Upper lobe of right lung (tissue), 1 donor: ENCODE results near the gene NDP. TPM values are rescaled to one million over a fixed set of nuclear protein-coding genes. Genes with fewer than 3 reads are reported as not detected.
"Not testable (repeated sequence)": the region's sequence is repeated elsewhere in the genome, so short reads cannot be mapped to it uniquely, and the experiment has no call there.

Source experiments
- ATAC-seq: fragments of 200-7000 bp; cut with Tn5 transposase; one replicate; pipeline ENCODE4 v1.9.1; 2020; ENCODE audit warnings: mild to moderate bottlenecking, moderate library complexity
- DNase-seq: peaks from one replicate; pipeline ENCODE4 v3.0.0-alpha.2; 2020
- H3K27ac ChIP-seq: fragments of 200-600 bp; one replicate; pipeline ENCODE4 v1.8.0; 2022
- H3K27me3 ChIP-seq: fragments of 200-600 bp; one replicate; pipeline ENCODE4 v1.8.0; 2022; ENCODE audit warnings: mild to moderate bottlenecking
- H3K36me3 ChIP-seq: fragments of 200-600 bp; one replicate; pipeline ENCODE4 v1.8.0; 2022
- H3K4me1 ChIP-seq: fragments of 200-600 bp; one replicate; pipeline ENCODE4 v1.8.0; 2022
- H3K4me3 ChIP-seq: fragments of 200-600 bp; one replicate; pipeline ENCODE4 v1.8.0; 2022; ENCODE audit warnings: mild to moderate bottlenecking
- H3K9me3 ChIP-seq: fragments of 200-600 bp; one replicate; pipeline ENCODE4 v1.8.0; 2022
- intact Hi-C: fragments of 100-400 bp; cut with DNase I; formaldehyde crosslinking; loops from one replicate; pipeline ENCODE4 v1.11.0; 2022
- total RNA-seq: library from RNA; stranded (reverse); fragmentation: NEBNext Ultra II Directional; extraction: Animal tissue kit (Norgen Biotek cat#: 25700); gene quantifications from one replicate; pipeline ENCODE4 v1.2.1, GENCODE V29; 2021
- TF ChIP-seq, protein P1 (sequence below): fragments of 200-600 bp; IDR thresholded peaks from one replicate; pipeline ENCODE4 v1.8.0; 2022; ENCODE audit warnings: antibody characterized with exemption
- donor health status: DM: no; HTN: yes; CAD: no; lungs with severe emphysema.

The NDP gene
- total RNA-seq, 1 donor from 2014 or later, result not detected

DNA sequence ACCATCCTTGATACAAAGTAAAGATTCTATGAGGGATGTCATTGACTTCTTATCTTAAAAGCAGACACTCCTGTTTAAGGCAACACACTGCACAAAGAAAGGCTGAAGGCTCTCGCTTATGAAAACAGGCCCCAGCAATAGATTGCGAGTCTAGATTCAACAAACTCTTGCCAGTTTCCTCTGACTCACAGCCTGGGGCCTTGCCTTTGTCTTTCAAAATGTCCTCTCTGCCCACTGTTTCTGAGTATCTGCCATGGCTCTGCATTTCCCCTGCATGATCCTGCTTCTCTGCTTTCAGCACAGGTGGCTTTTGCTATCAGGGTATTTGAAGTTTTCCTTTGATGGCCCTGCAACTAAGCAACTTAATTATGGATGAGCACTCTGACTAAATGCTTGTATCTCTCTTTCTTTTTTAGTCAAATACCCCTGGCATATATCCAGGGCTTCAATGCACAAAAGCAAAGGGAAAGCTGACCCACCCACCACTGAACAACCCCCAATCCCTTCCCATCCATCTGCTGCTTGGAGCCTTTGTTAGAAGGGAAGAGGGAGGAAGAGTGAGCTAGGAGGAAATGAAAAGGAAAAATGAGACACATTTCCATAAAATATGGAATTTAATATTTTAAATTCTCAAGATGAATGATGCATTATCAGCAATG, 32.2 kb downstream of the NDP start:
- Histone ChIP-seq H3K4me3 (no peak overlapping the region), H3K4me1 (no peaks in the 10 kb centered on the region), H3K27ac (no peak overlapping the region), H3K9me3 (no peaks in the 10 kb centered on the region), H3K36me3 (no peaks in the 10 kb centered on the region), H3K27me3 (no peaks in the 10 kb centered on the region)
- TF ChIP-seq, protein P1, sequence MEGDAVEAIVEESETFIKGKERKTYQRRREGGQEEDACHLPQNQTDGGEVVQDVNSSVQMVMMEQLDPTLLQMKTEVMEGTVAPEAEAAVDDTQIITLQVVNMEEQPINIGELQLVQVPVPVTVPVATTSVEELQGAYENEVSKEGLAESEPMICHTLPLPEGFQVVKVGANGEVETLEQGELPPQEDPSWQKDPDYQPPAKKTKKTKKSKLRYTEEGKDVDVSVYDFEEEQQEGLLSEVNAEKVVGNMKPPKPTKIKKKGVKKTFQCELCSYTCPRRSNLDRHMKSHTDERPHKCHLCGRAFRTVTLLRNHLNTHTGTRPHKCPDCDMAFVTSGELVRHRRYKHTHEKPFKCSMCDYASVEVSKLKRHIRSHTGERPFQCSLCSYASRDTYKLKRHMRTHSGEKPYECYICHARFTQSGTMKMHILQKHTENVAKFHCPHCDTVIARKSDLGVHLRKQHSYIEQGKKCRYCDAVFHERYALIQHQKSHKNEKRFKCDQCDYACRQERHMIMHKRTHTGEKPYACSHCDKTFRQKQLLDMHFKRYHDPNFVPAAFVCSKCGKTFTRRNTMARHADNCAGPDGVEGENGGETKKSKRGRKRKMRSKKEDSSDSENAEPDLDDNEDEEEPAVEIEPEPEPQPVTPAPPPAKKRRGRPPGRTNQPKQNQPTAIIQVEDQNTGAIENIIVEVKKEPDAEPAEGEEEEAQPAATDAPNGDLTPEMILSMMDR, result no peak
- ATAC-seq, result no peak
- no peak for DNase-seq
- intact Hi-C loops, result no loop called here

DNA sequence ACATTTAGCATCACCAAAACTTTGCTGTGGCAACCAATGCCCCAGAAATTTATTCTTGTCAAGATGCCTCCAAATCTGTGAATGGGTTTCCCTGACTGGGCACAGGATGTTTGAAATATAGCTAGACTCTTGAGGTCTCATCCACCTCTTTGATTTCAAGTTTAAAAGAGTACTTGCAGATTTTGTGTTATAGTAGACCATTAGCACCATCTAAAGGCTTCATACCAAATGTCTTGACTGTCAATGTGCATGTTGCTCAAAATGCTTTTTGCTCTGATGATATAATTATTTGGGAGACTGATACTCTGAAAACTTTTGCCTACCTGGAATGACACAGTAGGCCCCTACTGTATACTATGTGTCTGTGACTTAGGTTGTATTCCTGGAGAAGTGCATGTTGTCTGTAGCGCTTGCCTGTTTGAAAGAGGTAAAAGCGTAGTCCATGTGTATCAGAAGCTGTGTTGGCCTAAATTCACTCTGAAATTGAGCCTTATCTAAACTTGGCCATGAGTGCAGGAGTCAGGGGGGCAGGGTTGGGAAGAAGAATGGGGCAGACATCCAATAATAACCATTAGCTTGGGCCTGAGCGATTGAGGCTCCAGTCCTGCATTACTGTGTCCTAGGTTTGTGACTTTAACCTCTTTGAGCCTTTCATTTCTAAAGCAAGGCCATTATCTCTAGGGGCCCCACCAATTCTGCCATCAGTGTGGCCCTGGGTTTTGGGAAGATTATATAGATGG, 33.8 kb downstream of the NDP start:
- TF ChIP-seq, protein P1, result no peak
- no peak for ATAC-seq
- no peak overlapping the region for H3K4me3 ChIP-seq
- no peaks in the 10 kb centered on the region for H3K27me3 ChIP-seq
- H3K27ac ChIP-seq, result no peak overlapping the region
- no peak for DNase-seq
- H3K36me3 ChIP-seq, result no peaks in the 10 kb centered on the region
- no peaks in the 10 kb centered on the region for H3K9me3 ChIP-seq
- H3K4me1 ChIP-seq, result no peaks in the 10 kb centered on the region
- intact Hi-C loops, result no loop called here

DNA sequence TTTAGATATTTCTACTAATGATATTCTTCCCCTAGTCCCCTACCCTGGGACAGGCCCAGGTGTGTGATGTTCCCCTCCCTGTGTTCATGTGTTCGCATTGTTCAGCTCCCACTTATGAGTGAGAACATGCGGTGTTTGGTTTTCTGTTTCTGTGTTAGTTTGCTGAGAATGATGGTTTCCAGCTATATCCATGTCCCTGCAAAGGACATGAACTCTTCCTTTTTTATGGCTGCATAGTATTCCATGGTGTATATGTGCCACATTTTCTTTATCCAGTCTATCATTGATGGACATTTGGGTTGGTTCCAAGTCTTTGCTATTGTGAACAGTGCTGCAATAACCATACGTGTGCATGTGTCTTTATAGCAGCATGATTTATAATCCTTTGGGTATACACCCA, 51.2 kb downstream of the NDP start:
- DNase-seq, H3K27me3 ChIP-seq, intact Hi-C loops, ATAC-seq, H3K36me3 ChIP-seq, H3K9me3 ChIP-seq, H3K4me1 ChIP-seq, H3K4me3 ChIP-seq, H3K27ac ChIP-seq: not testable (repeated sequence)

DNA sequence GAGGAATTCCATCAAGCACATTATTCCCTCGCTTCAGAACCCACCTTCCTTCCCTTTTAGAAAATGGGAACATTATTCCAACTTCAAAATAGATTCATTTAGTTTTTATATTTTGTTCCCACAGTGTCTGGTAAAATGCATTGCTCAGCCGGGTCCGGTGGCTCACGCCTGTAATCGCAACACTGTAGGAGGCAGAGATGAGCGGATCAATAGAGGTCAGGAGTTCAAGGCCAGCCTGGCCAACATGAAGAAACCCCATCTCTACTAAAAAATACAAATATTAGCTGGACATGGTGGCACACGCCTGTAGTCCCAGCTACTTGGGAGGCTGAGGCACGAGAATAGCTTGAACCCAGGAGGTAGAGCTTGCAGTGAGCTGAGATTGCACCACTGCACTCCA, 62.4 kb downstream of the NDP start:
- ATAC-seq, H3K27me3 ChIP-seq, H3K4me1 ChIP-seq, H3K4me3 ChIP-seq, DNase-seq, H3K36me3 ChIP-seq, intact Hi-C loops, H3K27ac ChIP-seq, H3K9me3 ChIP-seq: not testable (repeated sequence)

DNA sequence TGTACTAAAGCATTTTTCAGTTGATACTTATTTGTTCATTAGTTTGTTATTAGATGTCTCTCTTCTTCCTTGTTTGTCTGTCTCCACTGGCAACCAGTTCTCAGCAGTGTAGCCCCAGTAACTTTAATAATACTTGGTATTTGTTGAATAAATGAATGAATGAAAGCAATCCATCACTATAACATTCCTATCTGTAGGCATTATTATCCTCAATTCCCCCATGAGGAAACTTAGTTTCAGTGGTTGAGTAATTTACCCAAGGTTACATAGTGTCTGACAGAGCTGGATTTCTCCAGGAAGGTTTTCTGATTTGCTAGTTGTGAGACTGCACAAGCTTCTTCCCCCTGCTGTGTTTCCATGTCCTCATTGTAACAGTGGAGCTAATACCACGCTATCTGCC, 63.2 kb downstream of the NDP start:
- TF ChIP-seq, protein P1, result no peak
- Histone ChIP-seq H3K4me1 (no peaks in the 10 kb centered on the region), H3K27me3 (no peaks in the 10 kb centered on the region), H3K4me3 (no peak overlapping the region), H3K9me3 (no peaks in the 10 kb centered on the region), H3K36me3 (no peaks in the 10 kb centered on the region), H3K27ac (no peak overlapping the region)
- no peak for ATAC-seq
- intact Hi-C loops, result no loop called here
- no peak for DNase-seq

DNA sequence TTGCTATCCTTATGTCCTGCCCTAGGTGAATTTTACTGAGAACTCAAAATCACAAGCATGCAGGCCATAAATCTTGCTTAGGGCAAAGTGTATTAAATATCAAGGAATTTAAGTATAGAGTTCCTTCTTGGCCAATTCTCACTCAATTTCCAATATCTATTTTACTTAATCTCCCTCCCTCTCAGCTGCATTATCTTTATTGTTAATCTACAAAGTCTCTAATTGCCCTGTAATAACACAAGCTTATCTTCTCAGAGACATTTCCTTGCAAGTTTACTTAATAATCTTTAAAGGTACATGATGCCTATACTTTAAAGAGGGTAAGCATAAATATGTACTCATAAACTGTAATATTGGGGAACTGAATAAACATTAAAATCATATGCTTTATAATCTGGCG, 64.0 kb downstream of the NDP start:
- Histone ChIP-seq H3K27ac (no peak overlapping the region), H3K4me1 (no peaks in the 10 kb centered on the region), H3K27me3 (no peaks in the 10 kb centered on the region), H3K4me3 (no peak overlapping the region), H3K9me3 (no peaks in the 10 kb centered on the region), H3K36me3 (no peaks in the 10 kb centered on the region)
- TF ChIP-seq, protein P1, result no peak
- intact Hi-C loops, result no loop called here
- DNase-seq, result no peak
- ATAC-seq, result no peak
